ENCODE results near the gene PLK3. TPM values are rescaled to one million over a fixed set of nuclear protein-coding genes. Genes with fewer than 3 reads are reported as not detected.

The PLK3 gene
- total and polyA plus RNA-seq, 2 donors from 2014 or later, result 4.4 to 24.3 TPM

DNA sequence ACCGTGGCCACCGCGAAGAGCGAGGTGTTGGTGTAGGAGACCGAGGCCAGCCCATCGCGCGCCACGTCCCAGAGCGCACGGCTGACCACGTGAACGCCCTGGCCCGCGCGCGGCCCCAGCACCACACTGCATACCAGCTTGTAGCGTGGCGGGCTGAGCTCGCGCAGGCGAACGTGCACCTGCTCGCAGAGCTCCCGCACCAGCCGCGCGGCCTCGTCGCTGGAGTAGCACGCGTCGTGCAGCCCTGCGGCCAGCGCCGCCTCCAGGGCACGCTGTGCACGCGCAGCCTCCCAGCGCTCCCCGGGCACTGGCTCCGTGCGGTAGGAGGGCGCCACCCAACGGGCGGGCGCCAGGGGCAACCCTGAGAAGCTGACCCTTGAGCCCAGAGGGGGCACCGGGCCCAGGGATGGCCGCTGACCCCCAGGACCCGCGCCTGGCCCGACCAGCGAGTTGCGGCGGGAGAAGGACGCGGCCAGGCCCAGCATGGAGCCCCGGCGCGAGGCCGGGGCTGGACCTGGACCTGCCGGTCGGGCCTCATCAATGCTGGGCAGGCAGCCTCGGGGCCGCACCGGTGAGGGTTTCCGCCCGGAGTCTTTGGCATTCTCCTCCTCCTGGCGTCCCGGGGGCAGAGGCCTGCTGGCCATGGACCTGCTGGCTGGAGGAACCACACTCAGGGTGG, 6.0 kb downstream of the PLK3 start:
- H3K4me3 ChIP-seq (ENCODE audit: low read length in 3 of 3), result peak overlapping the region in 1 of 3 donors; percentile 41
- TF ChIP-seq, protein P1, sequence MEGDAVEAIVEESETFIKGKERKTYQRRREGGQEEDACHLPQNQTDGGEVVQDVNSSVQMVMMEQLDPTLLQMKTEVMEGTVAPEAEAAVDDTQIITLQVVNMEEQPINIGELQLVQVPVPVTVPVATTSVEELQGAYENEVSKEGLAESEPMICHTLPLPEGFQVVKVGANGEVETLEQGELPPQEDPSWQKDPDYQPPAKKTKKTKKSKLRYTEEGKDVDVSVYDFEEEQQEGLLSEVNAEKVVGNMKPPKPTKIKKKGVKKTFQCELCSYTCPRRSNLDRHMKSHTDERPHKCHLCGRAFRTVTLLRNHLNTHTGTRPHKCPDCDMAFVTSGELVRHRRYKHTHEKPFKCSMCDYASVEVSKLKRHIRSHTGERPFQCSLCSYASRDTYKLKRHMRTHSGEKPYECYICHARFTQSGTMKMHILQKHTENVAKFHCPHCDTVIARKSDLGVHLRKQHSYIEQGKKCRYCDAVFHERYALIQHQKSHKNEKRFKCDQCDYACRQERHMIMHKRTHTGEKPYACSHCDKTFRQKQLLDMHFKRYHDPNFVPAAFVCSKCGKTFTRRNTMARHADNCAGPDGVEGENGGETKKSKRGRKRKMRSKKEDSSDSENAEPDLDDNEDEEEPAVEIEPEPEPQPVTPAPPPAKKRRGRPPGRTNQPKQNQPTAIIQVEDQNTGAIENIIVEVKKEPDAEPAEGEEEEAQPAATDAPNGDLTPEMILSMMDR (IDR thresholded peaks at IDR 0.05; ENCODE audit: borderline replicate concordance, extremely low read depth, insufficient read depth), result no peak
- H3K36me3 ChIP-seq (ENCODE audit: control insufficient read depth in 2 of 3, insufficient read depth in 3 of 3, low read length in 3 of 3), result peaks cover 0 to 8% (median 4%) of the 10 kb centered on the region in 3 donors
- peaks cover 24 to 53% (median 39%) of the 10 kb centered on the region in 3 donors for H3K4me1 ChIP-seq (ENCODE audit: control insufficient read depth in 2 of 3, insufficient read depth in 2 of 3, low read depth in 1 of 3, low read length in 3 of 3)
- intact Hi-C loops (cut with DNase I), result no loop called here
- peak overlapping the region in 2 of 3 donors; percentile 26 to 97 for H3K9ac ChIP-seq (ENCODE audit: low read length in 3 of 3)
- no peak for FAIRE-seq
- peak in 2 of 5 donors; percentile 63 to 80 for DNase-seq
- H3K27ac ChIP-seq (ENCODE audit: low read depth in 2 of 2, low read length in 2 of 2), result peak overlapping the region; percentile 98 to 100
- H3K9me3 ChIP-seq (ENCODE audit: control insufficient read depth in 2 of 3, insufficient read depth in 1 of 3, low read length in 3 of 3), result no peaks in the 10 kb centered on the region
- H3K27me3 ChIP-seq (ENCODE audit: control insufficient read depth, insufficient read depth, low read length), result no peaks in the 10 kb centered on the region

DNA sequence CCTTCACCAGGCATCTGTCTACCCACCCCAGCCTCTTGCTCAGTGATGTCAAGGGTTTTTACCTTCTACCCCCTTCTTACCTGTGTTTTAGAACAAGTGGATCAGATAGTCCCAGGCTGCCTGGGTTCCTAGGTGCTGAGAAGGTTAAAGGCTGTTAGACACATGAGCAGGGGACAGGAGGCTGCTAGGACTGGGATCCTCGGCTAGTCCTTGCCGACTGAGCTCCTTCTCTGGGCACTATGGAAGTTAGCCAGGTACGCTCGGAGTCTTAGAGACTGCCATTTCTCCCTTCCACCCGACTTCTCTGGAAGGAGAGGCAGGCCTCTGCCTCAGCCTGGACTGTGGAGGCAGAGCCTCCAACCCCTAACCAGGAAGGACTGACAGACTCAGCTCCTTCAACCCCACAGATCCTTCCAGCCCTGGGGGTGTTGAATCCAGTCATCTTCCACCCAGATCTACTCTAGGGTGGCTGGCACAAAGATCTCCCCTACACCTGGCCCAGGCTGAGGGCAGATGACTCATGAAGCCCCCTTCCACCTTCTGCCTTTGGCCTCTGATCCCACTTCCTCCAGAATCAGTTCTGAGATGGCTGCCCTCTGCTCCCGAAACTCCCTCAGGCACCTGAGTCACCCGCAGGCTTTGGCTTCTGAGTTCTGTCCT, 6.7 kb downstream of the PLK3 start, which contains the start of gene DYNLT4:
DYNLT4 (minus strand) TSS at position 648 of the 660 bp plus-strand sequence. CDS start 683 bp downstream, outside the sequence.
- FAIRE-seq (no peak), DNase-seq (no peak)
- peak within 1 kb of the TSS in 1 of 3 donors; percentile 41 for H3K4me3 ChIP-seq (ENCODE audit: low read length in 3 of 3)
- H3K27me3 ChIP-seq (ENCODE audit: control insufficient read depth, insufficient read depth, low read length), result no peaks in the 10 kb centered on the region
- peak within 1 kb of the TSS; percentile 98 to 100 for H3K27ac ChIP-seq (ENCODE audit: low read depth in 2 of 2, low read length in 2 of 2)
- H3K4me1 ChIP-seq (ENCODE audit: control insufficient read depth in 2 of 3, insufficient read depth in 2 of 3, low read depth in 1 of 3, low read length in 3 of 3), result peaks cover 23 to 52% (median 39%) of the 10 kb centered on the region in 3 donors
- H3K36me3 ChIP-seq (ENCODE audit: control insufficient read depth in 2 of 3, insufficient read depth in 3 of 3, low read length in 3 of 3), result peaks cover 0 to 8% (median 4%) of the 10 kb centered on the region in 3 donors
- H3K9me3 ChIP-seq (ENCODE audit: control insufficient read depth in 2 of 3, insufficient read depth in 1 of 3, low read length in 3 of 3), result no peaks in the 10 kb centered on the region
- peak within 1 kb of the TSS in 2 of 3 donors; percentile 50 to 97 for H3K9ac ChIP-seq (ENCODE audit: low read length in 3 of 3)
- TF ChIP-seq, protein P1 (IDR thresholded peaks at IDR 0.05; ENCODE audit: borderline replicate concordance, extremely low read depth, insufficient read depth), result no peak
- intact Hi-C loops (cut with DNase I), result no loop called here

DNA sequence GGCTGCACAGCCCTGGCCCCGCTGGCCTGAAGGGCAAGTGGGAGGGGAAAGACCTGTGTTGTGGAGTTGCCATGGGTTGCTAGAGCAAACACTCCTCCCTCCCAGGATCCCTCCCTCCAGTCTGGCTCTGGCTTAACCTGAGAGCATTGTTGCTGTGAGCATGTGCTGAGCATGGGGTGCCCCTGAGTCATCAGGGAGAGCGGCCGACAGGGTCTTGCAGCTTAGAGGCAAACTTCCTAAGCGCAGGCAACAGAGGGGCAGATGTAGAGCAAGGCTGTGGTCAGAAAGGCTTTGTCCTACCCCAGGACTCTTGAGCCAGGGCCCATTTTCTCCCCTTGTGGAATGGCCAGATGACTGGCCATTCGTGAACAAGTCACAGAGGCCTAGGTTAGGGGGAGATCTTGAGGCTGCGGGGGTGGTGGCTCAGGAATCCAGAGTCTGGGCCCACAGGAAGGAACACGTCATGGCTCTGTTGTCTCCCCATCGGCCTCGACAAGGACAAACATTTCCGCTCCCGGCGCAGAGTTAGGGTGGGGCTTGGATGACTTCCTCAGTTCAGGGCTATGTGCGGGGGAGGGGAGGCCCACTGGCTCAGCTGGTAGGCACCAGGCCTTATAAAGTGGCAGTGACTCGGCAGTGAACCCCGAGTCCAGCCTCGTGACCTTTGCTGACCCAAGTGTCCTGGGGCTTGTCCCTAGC, 7.3 kb downstream of the PLK3 start:
- H3K4me1 ChIP-seq (ENCODE audit: control insufficient read depth in 2 of 3, insufficient read depth in 2 of 3, low read depth in 1 of 3, low read length in 3 of 3), result peaks cover 19 to 46% (median 39%) of the 10 kb centered on the region in 3 donors
- DNase-seq, result peak; percentile 90 to 99 (median 96)

More for the DNA sequence above, 7.3 kb downstream of the PLK3 start:
- Histone ChIP-seq H3K27ac (ENCODE audit: low read depth in 2 of 2, low read length in 2 of 2) (peak overlapping the region; percentile 98 to 100), H3K36me3 (ENCODE audit: control insufficient read depth in 2 of 3, insufficient read depth in 3 of 3, low read length in 3 of 3) (peaks cover 0 to 8% (median 4%) of the 10 kb centered on the region in 3 donors), H3K9ac (ENCODE audit: low read length in 3 of 3) (peak overlapping the region in 2 of 3 donors; percentile 50 to 97), H3K27me3 (ENCODE audit: control insufficient read depth, insufficient read depth, low read length) (no peaks in the 10 kb centered on the region), H3K9me3 (ENCODE audit: control insufficient read depth in 2 of 3, insufficient read depth in 1 of 3, low read length in 3 of 3) (no peaks in the 10 kb centered on the region), H3K4me3 (ENCODE audit: low read length in 3 of 3) (peak overlapping the region in 1 of 3 donors; percentile 40)
- TF ChIP-seq, protein P1 (IDR thresholded peaks at IDR 0.05; ENCODE audit: borderline replicate concordance, extremely low read depth, insufficient read depth), result no peak
- intact Hi-C loops (cut with DNase I), result no loop called here
- peak; percentile 49 for FAIRE-seq

All from kidney (tissue), 14 donors.